C4-2B (cell line): ENCODE data around the gene SECTM1.

Experiments
- H3K27ac ChIP-seq: fragments of 450-650 bp; 2 replicates; pipeline ENCODE4 v1.5.1; 2017
- ZFX ChIP-seq: fragments of 450-650 bp; IDR thresholded peaks from 2 replicates; pipeline ENCODE4 v1.6.1; 2017
- TF ChIP-seq, protein P1 (sequence below): fragments of 450-650 bp; conservative IDR thresholded peaks from 2 replicates; pipeline ENCODE4 v1.5.1; 2017; ENCODE audit warnings: mild to moderate bottlenecking

Gene SECTM1

DNA sequence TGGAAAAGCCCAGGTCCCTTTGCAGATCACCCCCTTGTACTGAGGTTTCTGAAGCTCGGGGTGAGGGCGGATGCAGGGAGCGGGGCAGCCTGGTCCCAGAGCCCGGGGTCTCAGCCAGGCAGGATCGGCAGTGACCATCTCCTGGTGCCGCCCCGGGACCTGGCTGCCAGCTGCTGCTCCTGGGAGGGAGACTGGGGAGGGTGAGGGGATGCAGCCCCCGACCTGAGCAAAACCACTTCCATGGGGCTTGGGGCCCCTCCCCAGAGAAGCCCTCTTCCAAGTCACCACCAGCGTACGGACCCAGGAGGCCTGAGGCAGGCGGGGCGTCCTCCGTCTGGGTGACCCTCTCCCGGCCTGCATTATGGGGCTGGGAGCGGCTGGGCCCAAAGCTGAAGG is 31.0 kb downstream of the SECTM1 start:
- no peak overlapping the region for H3K27ac ChIP-seq

GRCh38 chr17:82301916-82302567 is 31.5 kb downstream of the SECTM1 start:
- H3K27ac ChIP-seq, result no peak overlapping the region
- no peak for TF ChIP-seq ZFX
- TF ChIP-seq, protein P1, sequence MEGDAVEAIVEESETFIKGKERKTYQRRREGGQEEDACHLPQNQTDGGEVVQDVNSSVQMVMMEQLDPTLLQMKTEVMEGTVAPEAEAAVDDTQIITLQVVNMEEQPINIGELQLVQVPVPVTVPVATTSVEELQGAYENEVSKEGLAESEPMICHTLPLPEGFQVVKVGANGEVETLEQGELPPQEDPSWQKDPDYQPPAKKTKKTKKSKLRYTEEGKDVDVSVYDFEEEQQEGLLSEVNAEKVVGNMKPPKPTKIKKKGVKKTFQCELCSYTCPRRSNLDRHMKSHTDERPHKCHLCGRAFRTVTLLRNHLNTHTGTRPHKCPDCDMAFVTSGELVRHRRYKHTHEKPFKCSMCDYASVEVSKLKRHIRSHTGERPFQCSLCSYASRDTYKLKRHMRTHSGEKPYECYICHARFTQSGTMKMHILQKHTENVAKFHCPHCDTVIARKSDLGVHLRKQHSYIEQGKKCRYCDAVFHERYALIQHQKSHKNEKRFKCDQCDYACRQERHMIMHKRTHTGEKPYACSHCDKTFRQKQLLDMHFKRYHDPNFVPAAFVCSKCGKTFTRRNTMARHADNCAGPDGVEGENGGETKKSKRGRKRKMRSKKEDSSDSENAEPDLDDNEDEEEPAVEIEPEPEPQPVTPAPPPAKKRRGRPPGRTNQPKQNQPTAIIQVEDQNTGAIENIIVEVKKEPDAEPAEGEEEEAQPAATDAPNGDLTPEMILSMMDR, result no peak

More for the DNA sequence above, 31.0 kb downstream of the SECTM1 start:
- TF ChIP-seq, protein P1, result no peak
- no peak for TF ChIP-seq ZFX

GRCh38 chr17:82301300-82301915 is 32.2 kb downstream of the SECTM1 start:
- no peak for TF ChIP-seq ZFX
- TF ChIP-seq, protein P1, result no peak
- H3K27ac ChIP-seq, result no peak overlapping the region

DNA sequence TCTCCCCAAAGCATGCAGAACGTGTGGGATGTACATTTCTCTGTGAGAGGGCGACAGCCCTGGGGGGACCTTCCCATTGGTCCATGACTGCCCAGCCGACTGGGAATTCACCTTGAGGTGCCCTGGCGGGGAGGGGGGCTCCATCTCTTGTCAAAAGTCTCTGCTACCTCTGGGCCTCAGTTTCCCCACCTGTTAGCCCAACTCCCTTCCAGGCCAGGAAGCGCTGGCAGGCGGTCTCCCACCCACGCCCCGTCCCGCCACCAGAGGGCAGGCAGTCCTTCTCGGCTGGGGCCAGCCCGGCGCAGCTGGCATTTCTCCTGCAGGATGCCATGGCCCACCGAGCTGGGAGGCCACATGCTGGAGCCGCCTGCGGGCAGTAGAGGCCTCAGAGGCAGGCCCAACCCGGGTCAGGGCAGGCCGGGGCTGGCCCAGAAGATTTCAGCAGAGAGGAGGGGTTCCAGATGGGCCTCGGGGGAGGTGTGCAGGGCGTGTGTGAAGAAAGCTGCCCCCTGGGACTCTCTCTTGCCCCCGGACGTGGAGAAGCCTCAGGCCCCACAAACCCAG is 32.8 kb downstream of the SECTM1 start:
- no peak overlapping the region for H3K27ac ChIP-seq
- no peak for TF ChIP-seq ZFX
- TF ChIP-seq, protein P1, result no peak; the same call in 1 of the 2 replicates

DNA sequence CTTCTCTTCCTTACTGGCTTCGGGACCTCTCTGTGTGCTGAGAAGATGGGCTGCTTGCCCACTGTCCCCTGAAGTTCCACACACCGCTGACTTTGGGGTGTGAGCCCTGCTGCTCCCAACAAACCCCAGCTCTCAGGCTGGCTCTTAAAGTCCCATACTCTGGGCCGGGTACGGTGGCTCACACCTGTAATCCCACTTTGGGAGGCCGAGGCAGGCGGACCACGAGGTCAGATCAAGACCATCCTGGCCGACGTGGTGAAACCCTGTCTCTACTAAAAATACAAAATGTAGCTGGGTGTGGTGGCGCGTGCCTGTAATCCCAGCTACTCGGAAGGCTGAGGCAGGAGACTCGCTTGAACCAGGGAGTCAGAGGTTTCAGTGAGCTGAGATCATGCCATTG is 33.3 kb downstream of the SECTM1 start:
- H3K27ac ChIP-seq, result no peak overlapping the region
- TF ChIP-seq ZFX, result no peak
- TF ChIP-seq, protein P1, result no peak

DNA sequence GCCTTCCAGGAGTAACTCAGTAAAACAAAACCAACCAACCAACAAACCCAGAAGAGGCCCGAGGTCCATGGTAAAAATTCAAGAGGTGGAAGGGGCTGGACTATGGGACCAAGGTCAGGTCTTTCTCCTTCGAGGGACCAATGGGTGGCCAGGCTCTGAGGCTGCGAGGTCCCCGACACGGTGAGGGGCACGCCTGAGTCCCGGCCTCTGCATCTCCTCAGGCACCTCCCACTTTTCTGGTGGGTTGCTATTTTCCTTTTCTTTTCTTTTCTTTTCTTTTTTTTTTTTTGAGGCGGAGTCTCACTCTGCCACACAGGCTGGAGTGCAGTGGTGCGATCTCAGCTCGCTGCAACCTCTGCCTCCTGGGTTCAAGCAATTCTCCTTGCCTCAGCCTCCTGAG is 34.1 kb downstream of the SECTM1 start:
- TF ChIP-seq, protein P1, result no peak
- no peak for TF ChIP-seq ZFX
- peak overlapping the region; percentile 89; the same call in 1 of the 2 replicates for H3K27ac ChIP-seq
